HepG2 (cell line): ENCODE results near the gene FIZ1. TPM values are rescaled to one million over a fixed set of nuclear protein-coding genes. Genes with fewer than 3 reads are reported as not detected.

ENCODE experiments used
- CCDC6 ChIP-seq: sonication (generic); formaldehyde crosslinking; IDR thresholded peaks from 2 replicates; pipeline ENCODE4 v1.8.1; 2022; ENCODE audit warnings: mild to moderate bottlenecking, missing genetic modification reagents, moderate library complexity
- DMAP1 ChIP-seq: IDR thresholded peaks from 2 replicates; pipeline ENCODE4 v1.6.1; 2016
- FOXK1 ChIP-seq: sonication (generic); formaldehyde crosslinking; IDR thresholded peaks from 2 replicates; pipeline ENCODE4 v1.4.0; 2020; ENCODE audit warnings: low read depth, missing genetic modification reagents, borderline replicate concordance
- GABPB1 ChIP-seq: IDR thresholded peaks from 2 replicates; pipeline ENCODE4 v1.6.1; 2016; ENCODE audit warnings: mild to moderate bottlenecking, missing genetic modification reagents, moderate library complexity, missing compliant biosample characterization
- HMG20A ChIP-seq: IDR thresholded peaks from 2 replicates; pipeline ENCODE4 v1.6.1; 2016; ENCODE audit warnings: borderline replicate concordance
- IRF2 ChIP-seq: IDR thresholded peaks from 2 replicates; pipeline ENCODE4 v1.6.1; 2018; ENCODE audit warnings: missing genetic modification reagents, missing compliant biosample characterization
- KDM3A ChIP-seq: IDR thresholded peaks from 2 replicates; pipeline ENCODE4 v1.6.1; 2018; ENCODE audit warnings: low read depth, missing compliant biosample characterization
- MAFF ChIP-seq: IDR thresholded peaks from 2 replicates; pipeline ENCODE4 v1.6.1; 2011; ENCODE audit warnings: low read depth, low read length, improper control_type of control experiment
- NCOR1 ChIP-seq: fragments of 200-600 bp; sonication (generic); IDR thresholded peaks from 2 replicates; pipeline ENCODE4 v1.7.0; 2017; ENCODE audit warnings: antibody characterized with exemption, low read length, borderline replicate concordance
- PAX8 ChIP-seq: sonication (generic); formaldehyde crosslinking; IDR thresholded peaks from 2 replicates; pipeline ENCODE4 v1.8.0; 2022; ENCODE audit warnings: mild to moderate bottlenecking, missing genetic modification reagents, borderline replicate concordance
- PBX2 ChIP-seq: IDR thresholded peaks from 2 replicates; pipeline ENCODE4 v1.6.1; 2016; ENCODE audit warnings: control low read depth
- PITX1 ChIP-seq: sonication (generic); formaldehyde crosslinking; IDR thresholded peaks from 2 replicates; pipeline ENCODE4 v1.5.1; 2020; ENCODE audit warnings: mild to moderate bottlenecking, missing genetic modification reagents
- SMARCC2 ChIP-seq: fragments of 450-650 bp; IDR thresholded peaks from 2 replicates; pipeline ENCODE4 v1.6.1; 2017; ENCODE audit warnings: antibody characterized with exemption, mild to moderate bottlenecking
- SNAI1 ChIP-seq: sonication (generic); formaldehyde crosslinking; IDR thresholded peaks from 2 replicates; pipeline ENCODE4 v1.5.0; 2020; ENCODE audit warnings: mild to moderate bottlenecking, missing genetic modification reagents, borderline replicate concordance
- SNAPC5 ChIP-seq: sonication (generic); formaldehyde crosslinking; IDR thresholded peaks from 2 replicates; pipeline ENCODE4 v1.8.1; 2023; ENCODE audit warnings: mild to moderate bottlenecking, missing genetic modification reagents, borderline replicate concordance
- TMF1 ChIP-seq: sonication (generic); formaldehyde crosslinking; IDR thresholded peaks from 2 replicates; pipeline ENCODE4 v1.8.1; 2022; ENCODE audit warnings: low read depth, missing genetic modification reagents
- ZMYM3 ChIP-seq: sonication (generic); formaldehyde crosslinking; IDR thresholded peaks from 2 replicates; pipeline ENCODE4 v1.5.1; 2020; ENCODE audit warnings: mild to moderate bottlenecking, missing genetic modification reagents
- ZNF274 ChIP-seq: sonication (generic); formaldehyde crosslinking; IDR thresholded peaks from 2 replicates; pipeline ENCODE4 v1.5.1; 2020; ENCODE audit warnings: mild to moderate bottlenecking, missing genetic modification reagents
- ZNF3 ChIP-seq: IDR thresholded peaks from 2 replicates; pipeline ENCODE4 v1.7.0; 2017; ENCODE audit warnings: inconsistent platforms
- ZNF660 ChIP-seq: sonication (generic); formaldehyde crosslinking; IDR thresholded peaks from 2 replicates; pipeline ENCODE4 v1.5.1; 2020; ENCODE audit warnings: mild to moderate bottlenecking, low read depth, missing genetic modification reagents, borderline replicate concordance
- ZSCAN21 ChIP-seq: sonication (generic); formaldehyde crosslinking; IDR thresholded peaks from 2 replicates; pipeline ENCODE4 v1.8.0; 2022; ENCODE audit warnings: mild to moderate bottlenecking, missing genetic modification reagents, moderate library complexity, borderline replicate concordance
- polyA plus RNA-seq, 8 experiments: library from polyadenylated mRNA; depleted of rRNA in 3 of 8; stranded (reverse) in 7 of 8; unstranded in 1 of 8; fragments of >200 nt; fragmentation: Illumina TruSeq in 4 of 8; extraction: Trizol in 4 of 8; gene quantifications; 2 replicates each; pipeline versions ENCODE4 v1.2.1 to v1.2.3, GENCODE V29; 2011 to 2016; ENCODE audit warnings: low read depth in 4 of 8, missing spikeins in 1 of 8, mixed read lengths in 1 of 8; ENCODE audit not compliant: insufficient read depth in 1 of 8
- total RNA-seq, 5 experiments: library from RNA; depleted of rRNA; stranded (reverse); fragments of >200 nt; fragmentation: Illumina TruSeq; extraction: Trizol; gene quantifications; 2 replicates each; pipeline ENCODE4 v1.2.3, GENCODE V29; 2016; ENCODE audit warnings: low read depth in 1 of 5
- TF ChIP-seq, protein P1 (sequence below): sonication (generic); formaldehyde crosslinking; IDR thresholded peaks from 2 replicates; pipeline ENCODE4 v1.4.0; 2020; ENCODE audit warnings: missing genetic modification reagents
- TF ChIP-seq, protein P2 (sequence below): sonication (generic); formaldehyde crosslinking; conservative IDR thresholded peaks from 2 replicates; pipeline ENCODE4 v1.8.0; 2022; ENCODE audit warnings: mild to moderate bottlenecking, moderate library complexity, missing genetic modification reagents

Gene FIZ1
- total and polyA plus RNA-seq, 2 of the 13 experiments (the other 11 are each of a cell fraction or from before 2014, with no cell fraction given) = 3.6 to 5.9 TPM

DNA sequence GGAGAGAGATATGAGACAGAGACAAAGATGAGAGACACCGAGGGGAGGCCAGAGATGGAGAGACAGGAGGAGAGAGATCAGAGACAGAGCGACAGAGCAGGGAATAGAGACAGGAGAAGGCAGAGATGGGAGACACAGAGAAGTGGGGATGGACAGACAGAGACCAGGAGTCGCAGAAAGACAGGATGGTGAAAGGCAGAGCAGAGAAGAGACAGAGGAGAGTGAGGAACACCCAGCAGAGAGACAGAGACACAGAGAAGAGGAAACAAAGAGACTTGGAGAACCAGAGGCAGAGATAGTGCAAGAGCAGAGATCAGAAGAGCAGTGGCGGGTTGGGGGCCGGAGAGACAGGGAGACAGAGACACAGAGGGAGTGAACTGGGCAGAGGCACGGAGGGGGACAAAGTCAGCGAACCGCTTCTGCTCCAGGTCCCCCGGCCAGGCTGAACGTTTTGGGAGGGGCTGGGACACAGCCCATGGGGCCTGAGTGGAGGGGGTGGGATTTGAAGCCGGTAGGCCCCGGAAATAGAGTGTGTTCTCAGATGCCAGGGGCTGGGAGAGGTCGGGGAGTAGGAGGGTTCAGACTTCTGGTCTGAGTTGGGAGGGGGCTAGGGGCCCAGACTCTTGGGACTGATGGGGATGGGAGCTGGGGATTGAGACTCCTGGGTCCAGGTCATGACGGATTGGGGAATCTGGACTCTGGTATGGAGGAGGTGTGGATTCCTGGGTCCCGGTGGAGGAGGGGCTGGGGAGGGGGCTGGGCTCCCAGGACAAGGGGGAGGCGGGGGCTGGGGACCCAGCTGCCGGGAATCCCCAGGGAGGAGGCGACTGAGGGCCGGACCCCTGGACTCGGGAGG, 19.3 kb downstream of the FIZ1 start (continued):
- TF ChIP-seq NCOR1 = no peak
- no peak for TF ChIP-seq SMARCC2
- no peak for TF ChIP-seq FOXK1 (CRISPR knock-in tag)
- TF ChIP-seq PITX1 (CRISPR knock-in tag) = no peak
- no peak for TF ChIP-seq KDM3A
- no peak for TF ChIP-seq PBX2 (CRISPR knock-in tag)
- no peak for TF ChIP-seq IRF2 (CRISPR knock-in tag)
- TF ChIP-seq SNAI1 (CRISPR knock-in tag) = no peak
- TF ChIP-seq, protein P1, sequence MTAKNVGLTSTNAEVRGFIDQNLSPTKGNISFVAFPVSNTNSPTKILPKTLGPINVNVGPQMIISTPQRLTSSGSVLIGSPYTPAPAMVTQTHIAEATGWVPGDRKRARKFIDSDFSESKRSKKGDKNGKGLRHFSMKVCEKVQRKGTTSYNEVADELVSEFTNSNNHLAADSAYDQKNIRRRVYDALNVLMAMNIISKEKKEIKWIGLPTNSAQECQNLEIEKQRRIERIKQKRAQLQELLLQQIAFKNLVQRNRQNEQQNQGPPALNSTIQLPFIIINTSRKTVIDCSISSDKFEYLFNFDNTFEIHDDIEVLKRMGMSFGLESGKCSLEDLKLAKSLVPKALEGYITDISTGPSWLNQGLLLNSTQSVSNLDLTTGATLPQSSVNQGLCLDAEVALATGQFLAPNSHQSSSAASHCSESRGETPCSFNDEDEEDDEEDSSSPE (CRISPR knock-in tag) = no peak
- no peak for TF ChIP-seq SNAPC5
- no peak for TF ChIP-seq ZMYM3 (CRISPR knock-in tag)
- TF ChIP-seq MAFF = no peak
- no peak for TF ChIP-seq ZNF274 (CRISPR knock-in tag)
- TF ChIP-seq PAX8 = no peak
- TF ChIP-seq GABPB1 = no peak
- no peak for TF ChIP-seq HMG20A (CRISPR knock-in tag)
- 0 out of 2 replicates have a peak, but pooled peaks have one; percentile 2 for TF ChIP-seq DMAP1 (CRISPR knock-in tag)
- TF ChIP-seq ZNF660 = no peak
- TF ChIP-seq ZSCAN21 (CRISPR knock-in tag) = no peak
- TF ChIP-seq, protein P2, sequence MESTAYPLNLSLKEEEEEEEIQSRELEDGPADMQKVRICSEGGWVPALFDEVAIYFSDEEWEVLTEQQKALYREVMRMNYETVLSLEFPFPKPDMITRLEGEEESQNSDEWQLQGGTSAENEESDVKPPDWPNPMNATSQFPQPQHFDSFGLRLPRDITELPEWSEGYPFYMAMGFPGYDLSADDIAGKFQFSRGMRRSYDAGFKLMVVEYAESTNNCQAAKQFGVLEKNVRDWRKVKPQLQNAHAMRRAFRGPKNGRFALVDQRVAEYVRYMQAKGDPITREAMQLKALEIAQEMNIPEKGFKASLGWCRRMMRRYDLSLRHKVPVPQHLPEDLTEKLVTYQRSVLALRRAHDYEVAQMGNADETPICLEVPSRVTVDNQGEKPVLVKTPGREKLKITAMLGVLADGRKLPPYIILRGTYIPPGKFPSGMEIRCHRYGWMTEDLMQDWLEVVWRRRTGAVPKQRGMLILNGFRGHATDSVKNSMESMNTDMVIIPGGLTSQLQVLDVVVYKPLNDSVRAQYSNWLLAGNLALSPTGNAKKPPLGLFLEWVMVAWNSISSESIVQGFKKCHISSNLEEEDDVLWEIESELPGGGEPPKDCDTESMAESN (CRISPR knock-in tag) = no peak
- TF ChIP-seq ZNF3 (CRISPR knock-in tag) = no peak
- no peak for TF ChIP-seq CCDC6 (CRISPR knock-in tag)
- TF ChIP-seq TMF1 = no peak
